Left lobe of liver (tissue), 2 donors: ENCODE data around the gene SLC39A9. TPM values are rescaled to one million over a fixed set of nuclear protein-coding genes. Genes with fewer than 3 reads are reported as not detected.
"Not testable (repeated sequence)": the region's sequence is repeated elsewhere in the genome, so short reads cannot be mapped to it uniquely, and the experiment has no call there.

Source experiments
- ATAC-seq: fragments of 200-7000 bp; cut with Tn5 transposase; one replicate; pipeline ENCODE4 v1.9.1; 2020; ENCODE audit warnings: mild to moderate bottlenecking, moderate library complexity
- DNase-seq: peaks from one replicate; pipeline ENCODE4 v3.0.0-alpha.2; 2020; ENCODE audit warnings: low spot score
- total RNA-seq: library from RNA; stranded (reverse); gene quantifications from one replicate; pipeline ENCODE4 v1.2.1, GENCODE V29; 2021
- donor health status: DM: no; HTN: no; CAD: no; lungs with moderate emphysema.
- donor health status: DM: no; HTN: yes; CAD: no.

Gene SLC39A9
- total RNA-seq, 1 donor from 2014 or later: 55.2 TPM

DNA sequence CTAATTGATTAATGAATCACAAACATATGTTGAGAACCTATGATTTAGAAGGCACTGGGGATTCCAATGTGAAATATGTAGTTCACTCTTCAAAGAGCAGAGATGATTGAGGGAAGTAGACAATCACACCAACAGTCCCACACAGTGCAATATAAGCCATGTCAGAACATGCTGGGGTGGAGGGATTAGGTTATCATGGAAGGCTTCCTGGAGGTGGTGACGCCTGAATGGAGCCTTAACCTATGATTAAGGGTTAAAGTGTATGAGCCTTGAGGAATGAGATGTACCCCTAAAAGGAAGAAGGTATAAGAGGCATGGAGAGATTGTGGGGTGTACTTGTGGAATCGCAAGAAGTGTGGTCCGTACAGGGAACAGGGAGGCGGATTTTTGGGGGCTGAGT, 31.7 kb upstream of the SLC39A9 start:
- ATAC-seq (no peak), DNase-seq (no peak)

DNA sequence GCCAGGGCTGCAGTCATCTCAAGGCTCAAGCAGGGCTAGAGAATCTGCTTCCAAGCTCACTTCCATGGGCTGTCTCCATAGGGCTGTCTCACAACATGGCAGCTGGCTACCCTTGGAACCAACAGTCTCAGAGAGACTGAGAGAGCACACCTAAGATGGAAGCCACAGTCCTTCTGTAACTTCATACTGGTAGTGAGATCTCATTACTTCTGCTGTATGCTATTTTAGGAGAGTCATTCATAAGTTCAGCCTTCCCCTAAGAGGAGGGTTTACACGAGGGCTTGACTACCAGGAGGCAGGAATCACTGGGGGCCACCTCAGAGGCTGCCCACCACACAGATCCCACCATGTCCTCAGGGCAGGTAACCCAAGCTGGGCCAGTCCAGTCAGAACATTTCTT, 30.1 kb upstream of the SLC39A9 start:
- DNase-seq (no peak), ATAC-seq (no peak)

- ATAC-seq (no peak), DNase-seq (no peak)
Measured at GRCh38 chr14:69370061-69370460, 28.4 kb upstream of the SLC39A9 start.

DNA sequence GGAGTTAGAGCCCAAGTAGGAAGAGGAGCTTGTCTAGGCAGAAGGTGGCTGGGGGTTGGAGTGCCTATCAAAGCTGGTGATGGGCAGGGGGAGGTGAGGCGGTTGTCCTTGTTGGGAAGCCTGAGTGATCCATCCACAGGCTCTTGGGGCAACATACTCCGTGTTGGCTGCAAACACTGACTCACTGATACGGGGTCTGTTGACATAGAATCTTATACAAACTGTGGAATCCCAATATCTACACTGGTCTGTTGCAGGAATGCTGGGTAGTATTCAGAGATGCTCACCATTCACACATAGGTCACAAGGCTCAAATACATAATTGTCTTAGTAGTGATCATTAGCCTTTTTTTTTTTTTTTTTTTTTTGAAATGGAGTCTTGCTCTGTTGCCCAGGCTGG, 26.3 kb upstream of the SLC39A9 start:
- DNase-seq (no peak), ATAC-seq (no peak)

DNA sequence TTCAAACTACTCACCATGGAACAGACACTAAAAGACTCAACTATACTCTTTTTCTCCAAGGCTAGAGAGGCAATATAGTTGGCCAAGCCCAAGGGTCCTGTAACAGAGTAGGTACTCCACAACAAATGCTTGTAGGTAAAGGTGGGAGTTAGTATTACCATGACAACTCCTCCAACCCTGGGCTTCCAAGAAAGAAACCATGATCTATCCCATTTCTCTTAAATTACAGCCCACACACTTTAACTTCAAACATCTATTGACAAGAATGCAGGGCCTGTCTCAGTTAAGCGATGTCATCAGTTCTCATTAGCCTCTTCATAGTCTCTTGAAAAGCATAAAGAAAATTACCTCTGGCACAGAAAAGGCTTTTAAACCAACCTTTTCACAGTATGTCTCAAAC, 25.4 kb upstream of the SLC39A9 start:
- no peak for ATAC-seq
- DNase-seq: no peak

- no peak for DNase-seq
- no peak for ATAC-seq
Measured at GRCh38 chr14:69374235-69374634, 24.3 kb upstream of the SLC39A9 start.

- DNase-seq (no peak), ATAC-seq (no peak)
Measured at GRCh38 chr14:69375182-69375581, 23.3 kb upstream of the SLC39A9 start.

DNA sequence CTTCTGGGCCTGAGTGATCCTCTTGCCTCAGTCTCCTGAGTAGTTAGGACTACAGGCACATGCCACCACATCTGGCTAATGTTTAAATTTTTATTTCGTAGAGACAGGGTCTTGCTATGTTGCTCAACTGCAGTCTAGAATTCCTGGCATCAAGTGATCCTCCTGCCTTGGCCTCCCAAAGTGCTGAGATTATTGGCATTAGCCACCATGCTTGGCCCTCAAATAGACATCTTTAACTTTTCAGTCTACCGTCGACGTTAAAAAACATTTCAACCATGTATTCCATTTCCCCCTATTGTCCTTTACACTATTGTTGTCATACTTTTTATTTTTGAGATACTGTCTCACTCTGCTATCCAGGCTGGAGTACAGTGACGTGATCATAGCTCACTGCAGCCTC, 22.8 kb upstream of the SLC39A9 start:
- no peak for ATAC-seq
- DNase-seq: no peak

- ATAC-seq: no peak
- no peak for DNase-seq
Measured at GRCh38 chr14:69376439-69376838, 22.1 kb upstream of the SLC39A9 start.

- DNase-seq: no peak
- no peak for ATAC-seq
Measured at GRCh38 chr14:69378274-69378673, 20.2 kb upstream of the SLC39A9 start.

DNA sequence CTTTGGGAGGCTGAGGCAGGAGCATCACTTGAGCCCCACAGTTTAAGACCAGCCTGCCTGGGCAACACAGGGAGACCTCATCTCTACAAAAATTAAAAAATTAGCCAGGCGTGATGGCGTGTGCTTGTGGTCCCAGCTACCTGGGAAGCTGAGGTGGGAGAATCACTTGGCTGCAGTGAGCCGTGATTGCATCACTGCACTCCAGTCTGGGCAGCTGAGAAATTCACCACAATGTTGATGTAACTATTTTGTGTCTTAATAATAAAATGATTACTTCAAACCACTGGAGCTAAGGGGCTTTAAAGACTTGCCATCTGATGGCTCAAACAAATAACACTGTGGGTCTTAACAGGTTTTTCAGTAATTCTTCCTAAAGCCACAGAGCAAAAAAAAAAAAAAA, 11.2 kb upstream of the SLC39A9 start:
- DNase-seq: no peak
- ATAC-seq: no peak

GRCh38 chr14:69391400-69391799, 7.1 kb upstream of the SLC39A9 start:
- peak; percentile 19 for ATAC-seq
- DNase-seq: not testable (repeated sequence)

DNA sequence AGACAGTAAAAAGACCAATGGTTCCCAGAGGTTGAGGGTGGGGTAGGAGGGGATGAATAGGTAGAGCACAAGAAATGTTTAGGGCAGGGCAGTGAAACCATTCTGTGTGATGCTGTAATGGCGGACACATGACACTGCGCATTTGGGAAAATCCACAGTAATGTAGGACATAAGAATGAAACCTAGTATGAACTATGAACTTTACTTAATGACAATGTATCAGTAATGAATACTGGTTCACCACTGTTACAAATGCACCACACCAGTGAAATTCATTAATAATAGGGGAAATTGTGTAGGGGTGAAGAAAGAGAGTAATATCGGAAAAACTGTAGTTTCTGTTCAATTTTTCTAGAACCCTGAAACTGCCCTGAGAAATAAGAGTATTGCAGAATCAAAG, 6.0 kb upstream of the SLC39A9 start:
- ATAC-seq (no peak), DNase-seq (no peak)

GRCh38 chr14:69395929-69396328, 2.6 kb upstream of the SLC39A9 start:
- ATAC-seq: no peak

GRCh38 chr14:69398818-69399210, 322 bp downstream of the SLC39A9 start:
- ATAC-seq (no peak), DNase-seq (no peak)

More at GRCh38 chr14:69395929-69396328, 2.6 kb upstream of the SLC39A9 start:
- DNase-seq: no peak

- no peak for DNase-seq
- ATAC-seq: no peak
Measured at GRCh38 chr14:69399750-69400149, 1.3 kb downstream of the SLC39A9 start.

GRCh38 chr14:69400154-69400553, 1.7 kb downstream of the SLC39A9 start:
- ATAC-seq: no peak
- DNase-seq: no peak

- no peak for ATAC-seq
- DNase-seq: no peak
Measured at GRCh38 chr14:69401841-69402240, 3.3 kb downstream of the SLC39A9 start.

DNA sequence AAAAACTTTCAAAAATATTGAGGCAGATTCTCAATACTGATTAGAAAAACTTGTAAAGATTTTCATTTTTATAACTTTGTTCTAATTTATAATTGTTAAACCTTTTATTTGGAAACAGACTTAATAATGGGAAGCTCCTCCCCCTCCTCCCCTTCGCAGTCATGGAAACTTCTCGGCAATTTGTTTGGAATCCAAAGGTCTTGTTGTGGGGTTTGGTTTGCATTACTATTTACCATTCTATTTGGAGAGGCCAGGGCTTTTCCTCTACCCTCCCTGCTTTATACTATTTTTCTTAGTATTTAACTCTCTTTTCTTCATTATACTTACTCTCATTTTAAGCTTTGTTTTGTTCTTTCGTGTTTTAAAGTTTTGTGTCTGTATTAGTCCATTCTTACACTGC, 6.0 kb downstream of the SLC39A9 start:
- ATAC-seq (peak; percentile 70), DNase-seq (no peak)

DNA sequence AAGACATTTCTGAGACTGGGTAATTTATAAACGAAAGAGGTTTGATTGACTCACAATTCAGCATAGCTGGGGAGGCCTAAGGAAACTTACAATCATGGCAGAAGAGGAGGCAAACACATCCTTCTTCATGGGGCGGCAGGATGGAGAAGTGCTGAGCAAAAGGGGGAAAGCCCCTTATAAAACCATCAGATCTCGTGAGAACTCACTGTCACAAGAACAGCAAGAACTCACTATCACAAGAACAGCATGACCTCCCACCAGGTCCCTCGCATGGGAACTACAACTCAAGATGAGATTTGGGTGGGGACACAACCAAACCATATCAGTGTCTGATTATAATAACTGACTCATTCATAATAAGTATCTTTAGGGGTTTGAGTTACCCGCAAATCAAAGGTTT, 6.4 kb downstream of the SLC39A9 start:
- ATAC-seq (no peak), DNase-seq (no peak)

- DNase-seq: no peak
Measured at GRCh38 chr14:69405762-69406161, 7.3 kb downstream of the SLC39A9 start.

DNA sequence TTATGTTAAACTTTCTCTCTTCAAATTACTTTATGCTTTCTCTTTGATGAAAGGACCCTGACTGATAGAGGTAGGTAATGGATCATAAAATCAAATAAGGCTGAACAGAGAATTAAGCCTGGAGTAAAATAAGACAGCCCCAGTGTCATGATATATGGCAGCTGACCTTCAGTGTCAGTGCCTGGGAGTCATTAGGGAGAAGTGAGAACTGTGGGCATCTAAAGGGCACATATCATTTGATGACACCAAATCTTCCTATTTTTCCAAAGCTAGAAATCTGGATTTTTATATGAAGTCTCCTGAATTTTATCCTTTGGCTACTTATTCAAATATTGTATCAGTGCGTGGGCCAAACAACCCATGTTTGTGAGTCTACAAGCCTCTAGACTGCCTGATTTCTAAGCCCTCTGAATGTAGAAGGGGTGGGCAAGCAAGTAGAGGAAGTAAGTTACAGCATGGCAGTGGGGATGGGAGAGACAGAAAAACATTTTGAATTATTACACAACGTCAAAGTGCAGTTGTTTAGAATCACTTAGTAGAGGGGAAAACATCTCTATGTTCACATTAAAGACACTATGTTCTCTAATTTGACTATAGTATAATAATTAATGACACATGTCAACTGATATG, 10.0 kb downstream of the SLC39A9 start:
- DNase-seq (no peak), ATAC-seq (no peak)

More at GRCh38 chr14:69405762-69406161, 7.3 kb downstream of the SLC39A9 start:
- no peak for ATAC-seq

DNA sequence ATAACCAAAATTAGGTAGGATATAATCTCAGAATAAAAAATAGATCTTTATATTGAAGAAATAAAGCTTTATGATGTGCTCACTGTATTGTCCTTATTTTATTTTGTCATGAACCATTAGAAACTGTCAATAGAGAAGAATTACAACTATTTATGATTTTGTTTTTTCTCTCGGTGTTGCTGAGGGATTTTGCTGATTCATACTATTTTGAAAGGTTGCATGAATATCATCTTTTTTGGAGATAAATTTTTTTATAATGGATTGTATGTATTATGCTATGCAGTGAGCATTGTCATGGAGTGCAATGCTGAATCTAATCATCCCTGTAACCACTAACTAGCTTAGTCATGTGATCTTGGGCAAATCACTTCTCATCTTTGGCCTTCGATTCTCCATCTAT, 15.0 kb downstream of the SLC39A9 start:
- no peak for ATAC-seq

More for the DNA sequence above, 15.0 kb downstream of the SLC39A9 start:
- DNase-seq: no peak
